Measurements from ENCODE around the gene ARHGAP26.

Gene ARHGAP26

GRCh38 chr5:143135832-143136551 lies 365.8 kb downstream of the ARHGAP26 start:
- Histone ChIP-seq H3K4me3 (ENCODE audit: low read length) (no peak overlapping the region), H3K4me1 (ENCODE audit: control insufficient read depth, insufficient read depth, low read length) (peaks cover 31% of the 10 kb centered on the region), H3K27me3 (ENCODE audit: control insufficient read depth, insufficient read depth, low read length) (no peaks in the 10 kb centered on the region), H3K36me3 (ENCODE audit: insufficient read depth, low read length) (no peaks in the 10 kb centered on the region), H3K9me3 (replicated peaks; ENCODE audit: low read length) (no peaks in the 10 kb centered on the region), H3K9ac (ENCODE audit: low read depth, low read length) (no peak overlapping the region), H3K4me2 (ENCODE audit: low read length) (no peak overlapping the region)

DNA sequence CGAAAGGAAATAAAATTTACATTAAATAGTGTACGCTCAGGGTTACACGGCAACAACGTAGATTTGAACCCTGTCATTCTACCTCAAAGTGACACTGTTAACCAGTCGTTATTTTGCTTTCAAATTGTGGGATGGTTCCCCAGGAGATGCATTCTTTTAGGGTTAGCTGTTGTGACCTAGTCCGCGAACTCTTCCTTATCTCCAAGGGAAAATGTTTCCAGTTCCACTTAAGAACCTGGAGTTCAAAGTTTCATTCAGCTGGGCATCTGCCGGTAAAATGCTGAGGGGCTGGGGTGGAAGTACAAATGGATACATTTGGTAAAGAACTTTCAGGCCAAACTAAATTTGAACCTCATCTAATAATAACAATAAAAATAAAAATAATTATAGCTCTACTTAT lies 368.7 kb downstream of the ARHGAP26 start:
- H3K27me3 ChIP-seq (ENCODE audit: control insufficient read depth, insufficient read depth, low read length), result no peaks in the 10 kb centered on the region
- no peak overlapping the region for H3K4me3 ChIP-seq (ENCODE audit: low read length)
- H3K36me3 ChIP-seq (ENCODE audit: insufficient read depth, low read length), result no peaks in the 10 kb centered on the region
- no peak overlapping the region for H3K9ac ChIP-seq (ENCODE audit: low read depth, low read length)
- no peak overlapping the region for H3K4me2 ChIP-seq (ENCODE audit: low read length)
- H3K9me3 ChIP-seq (replicated peaks; ENCODE audit: low read length), result no peaks in the 10 kb centered on the region
- H3K4me1 ChIP-seq (ENCODE audit: control insufficient read depth, insufficient read depth, low read length), result peaks cover 22% of the 10 kb centered on the region

- Histone ChIP-seq H3K4me2 (ENCODE audit: low read length) (no peak overlapping the region), H3K9ac (ENCODE audit: low read depth, low read length) (no peak overlapping the region), H3K27me3 (ENCODE audit: control insufficient read depth, insufficient read depth, low read length) (no peaks in the 10 kb centered on the region), H3K4me1 (ENCODE audit: control insufficient read depth, insufficient read depth, low read length) (peaks cover 21% of the 10 kb centered on the region), H3K4me3 (ENCODE audit: low read length) (no peak overlapping the region), H3K36me3 (ENCODE audit: insufficient read depth, low read length) (no peaks in the 10 kb centered on the region), H3K9me3 (replicated peaks; ENCODE audit: low read length) (no peaks in the 10 kb centered on the region)
Measured at GRCh38 chr5:143139585-143139984, 369.4 kb downstream of the ARHGAP26 start.

GRCh38 chr5:143140492-143141203 lies 370.5 kb downstream of the ARHGAP26 start:
- H3K9ac ChIP-seq (ENCODE audit: low read depth, low read length), result no peak overlapping the region
- no peak overlapping the region for H3K4me2 ChIP-seq (ENCODE audit: low read length)
- no peaks in the 10 kb centered on the region for H3K9me3 ChIP-seq (replicated peaks; ENCODE audit: low read length)
- H3K4me1 ChIP-seq (ENCODE audit: control insufficient read depth, insufficient read depth, low read length), result peaks cover 30% of the 10 kb centered on the region
- no peaks in the 10 kb centered on the region for H3K27me3 ChIP-seq (ENCODE audit: control insufficient read depth, insufficient read depth, low read length)
- H3K36me3 ChIP-seq (ENCODE audit: insufficient read depth, low read length), result no peaks in the 10 kb centered on the region
- H3K4me3 ChIP-seq (ENCODE audit: low read length), result no peak overlapping the region

DNA sequence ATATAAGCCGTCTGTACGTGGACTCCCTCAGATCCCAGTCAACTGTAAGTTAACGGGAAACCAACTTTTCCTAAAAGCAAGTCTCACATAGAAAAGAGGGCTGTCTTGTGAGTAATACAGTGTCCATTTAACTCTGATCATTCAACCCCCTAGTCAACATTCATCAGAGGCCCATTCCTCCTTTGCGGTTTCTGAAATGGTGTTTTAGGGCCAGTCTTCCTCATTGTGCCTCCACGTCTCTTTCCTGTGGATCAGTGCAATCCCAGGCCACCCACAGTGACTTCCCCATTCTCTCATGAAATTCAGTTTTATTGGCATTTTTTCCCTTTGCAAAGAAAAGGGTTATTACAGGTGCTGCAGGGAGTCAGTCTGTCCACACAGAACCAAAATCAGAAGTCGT lies 371.5 kb downstream of the ARHGAP26 start:
- Histone ChIP-seq H3K4me1 (ENCODE audit: control insufficient read depth, insufficient read depth, low read length) (peaks cover 40% of the 10 kb centered on the region), H3K9me3 (replicated peaks; ENCODE audit: low read length) (no peaks in the 10 kb centered on the region), H3K4me3 (ENCODE audit: low read length) (no peak overlapping the region), H3K4me2 (ENCODE audit: low read length) (no peak overlapping the region), H3K9ac (ENCODE audit: low read depth, low read length) (no peak overlapping the region), H3K36me3 (ENCODE audit: insufficient read depth, low read length) (no peaks in the 10 kb centered on the region), H3K27me3 (ENCODE audit: control insufficient read depth, insufficient read depth, low read length) (no peaks in the 10 kb centered on the region)

- H3K4me3 ChIP-seq (ENCODE audit: low read length), result no peak overlapping the region
- no peak overlapping the region for H3K9ac ChIP-seq (ENCODE audit: low read depth, low read length)
Measured at GRCh38 chr5:143142596-143143435, 372.6 kb downstream of the ARHGAP26 start.

DNA sequence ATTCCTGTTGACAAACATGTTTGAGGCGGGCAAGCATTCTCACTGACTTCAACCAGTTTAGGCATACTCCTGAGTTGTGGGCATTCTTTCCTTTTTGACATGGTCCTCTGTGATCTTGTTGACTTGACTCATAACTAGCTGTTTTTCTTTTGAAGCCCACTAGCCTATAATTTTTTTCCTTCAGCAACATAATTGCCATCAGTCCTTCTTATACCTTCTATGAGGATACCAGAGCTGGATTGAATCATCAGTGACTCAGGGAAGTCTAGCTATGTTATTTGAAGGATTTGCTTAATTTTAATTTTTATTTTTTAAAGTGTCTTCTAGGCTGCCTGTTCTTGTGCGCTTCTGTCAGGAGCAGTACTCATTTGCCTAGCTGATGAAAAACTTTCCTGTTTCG lies 373.8 kb downstream of the ARHGAP26 start:
- Histone ChIP-seq H3K36me3 (ENCODE audit: insufficient read depth, low read length) (no peaks in the 10 kb centered on the region), H3K27me3 (ENCODE audit: control insufficient read depth, insufficient read depth, low read length) (no peaks in the 10 kb centered on the region), H3K4me3 (ENCODE audit: low read length) (no peak overlapping the region), H3K4me2 (ENCODE audit: low read length) (peak overlapping the region; percentile 2), H3K4me1 (ENCODE audit: control insufficient read depth, insufficient read depth, low read length) (peaks cover 55% of the 10 kb centered on the region), H3K9ac (ENCODE audit: low read depth, low read length) (no peak overlapping the region), H3K9me3 (replicated peaks; ENCODE audit: low read length) (no peaks in the 10 kb centered on the region)

More at GRCh38 chr5:143142596-143143435, 372.6 kb downstream of the ARHGAP26 start:
- Histone ChIP-seq H3K9me3 (replicated peaks; ENCODE audit: low read length) (no peaks in the 10 kb centered on the region), H3K36me3 (ENCODE audit: insufficient read depth, low read length) (no peaks in the 10 kb centered on the region), H3K4me2 (ENCODE audit: low read length) (no peak overlapping the region), H3K4me1 (ENCODE audit: control insufficient read depth, insufficient read depth, low read length) (peaks cover 44% of the 10 kb centered on the region), H3K27me3 (ENCODE audit: control insufficient read depth, insufficient read depth, low read length) (no peaks in the 10 kb centered on the region)

DNA sequence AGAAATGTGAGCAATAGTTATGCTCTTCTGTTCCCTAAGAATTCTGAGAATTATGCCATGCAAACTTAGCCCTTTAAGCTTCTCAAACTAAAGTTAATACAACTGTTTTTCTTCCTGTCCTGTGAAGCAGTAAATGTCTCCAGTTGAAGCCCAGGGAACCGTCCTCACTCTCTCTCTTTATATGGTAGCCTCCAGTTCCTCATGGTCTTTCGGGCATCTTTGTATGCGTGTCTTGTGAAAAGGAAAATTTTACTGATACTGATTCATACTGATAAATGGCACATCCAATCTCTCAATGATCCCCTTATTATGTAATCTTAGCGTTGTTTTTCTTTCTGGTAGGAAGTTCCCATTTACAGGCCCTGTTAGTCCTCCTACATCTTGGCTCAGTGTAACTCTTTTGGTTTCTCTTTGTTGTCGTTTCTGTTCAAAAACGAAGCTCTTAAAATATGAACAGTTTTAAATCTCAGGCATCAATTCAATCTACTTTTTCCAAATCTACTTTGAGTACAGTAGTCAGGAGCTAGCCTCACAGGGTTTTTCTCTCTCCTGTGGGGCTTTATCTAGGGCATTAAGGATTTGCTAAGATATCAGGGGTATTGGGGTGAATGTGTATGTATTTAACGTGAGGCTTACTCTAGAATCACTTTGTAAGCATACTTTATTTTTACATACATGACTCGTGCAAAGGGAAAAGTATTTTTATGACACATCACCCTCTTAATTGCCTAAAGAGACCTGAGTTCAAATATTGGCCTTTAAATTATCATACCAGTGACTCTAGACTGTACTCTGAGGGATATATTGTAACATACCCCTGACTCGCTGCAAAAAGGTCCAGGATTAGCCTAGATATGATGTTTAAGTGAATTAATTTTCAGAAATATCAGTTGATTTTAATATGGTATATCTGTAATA lies 375.3 kb downstream of the ARHGAP26 start:
- no peaks in the 10 kb centered on the region for H3K36me3 ChIP-seq (ENCODE audit: insufficient read depth, low read length)
- peak overlapping the region; percentile 54 for H3K9ac ChIP-seq (ENCODE audit: low read depth, low read length)
- peak overlapping the region; percentile 67 for H3K4me2 ChIP-seq (ENCODE audit: low read length)
- no peaks in the 10 kb centered on the region for H3K9me3 ChIP-seq (replicated peaks; ENCODE audit: low read length)
- H3K27me3 ChIP-seq (ENCODE audit: control insufficient read depth, insufficient read depth, low read length), result no peaks in the 10 kb centered on the region
- peak overlapping the region; percentile 29 for H3K4me3 ChIP-seq (ENCODE audit: low read length)
- peaks cover 60% of the 10 kb centered on the region for H3K4me1 ChIP-seq (ENCODE audit: control insufficient read depth, insufficient read depth, low read length)

DNA sequence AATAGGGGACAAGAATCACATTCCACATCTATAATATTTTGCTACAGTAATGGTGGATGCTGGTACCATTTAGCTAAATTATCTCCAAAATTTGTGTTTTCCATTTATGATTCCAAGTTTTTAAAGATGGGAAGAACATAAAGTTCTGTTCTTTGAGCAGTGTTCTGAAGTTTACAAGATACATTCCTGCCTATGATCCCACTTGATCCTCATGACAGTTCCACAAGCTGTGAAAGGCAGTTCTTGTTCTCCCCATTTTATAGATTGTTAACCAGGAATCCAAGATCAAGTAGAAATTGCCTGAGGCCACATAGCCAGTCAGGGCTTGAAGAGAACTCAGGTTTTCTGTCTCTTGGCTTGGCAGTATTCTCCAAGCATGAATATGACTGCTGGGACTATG lies 376.0 kb downstream of the ARHGAP26 start:
- H3K36me3 ChIP-seq (ENCODE audit: insufficient read depth, low read length), result no peaks in the 10 kb centered on the region
- peak overlapping the region; percentile 54 for H3K9ac ChIP-seq (ENCODE audit: low read depth, low read length)
- no peaks in the 10 kb centered on the region for H3K9me3 ChIP-seq (replicated peaks; ENCODE audit: low read length)
- no peaks in the 10 kb centered on the region for H3K27me3 ChIP-seq (ENCODE audit: control insufficient read depth, insufficient read depth, low read length)
- H3K4me1 ChIP-seq (ENCODE audit: control insufficient read depth, insufficient read depth, low read length), result peaks cover 58% of the 10 kb centered on the region
- H3K4me3 ChIP-seq (ENCODE audit: low read length), result no peak overlapping the region
- H3K4me2 ChIP-seq (ENCODE audit: low read length), result peak overlapping the region; percentile 67

DNA sequence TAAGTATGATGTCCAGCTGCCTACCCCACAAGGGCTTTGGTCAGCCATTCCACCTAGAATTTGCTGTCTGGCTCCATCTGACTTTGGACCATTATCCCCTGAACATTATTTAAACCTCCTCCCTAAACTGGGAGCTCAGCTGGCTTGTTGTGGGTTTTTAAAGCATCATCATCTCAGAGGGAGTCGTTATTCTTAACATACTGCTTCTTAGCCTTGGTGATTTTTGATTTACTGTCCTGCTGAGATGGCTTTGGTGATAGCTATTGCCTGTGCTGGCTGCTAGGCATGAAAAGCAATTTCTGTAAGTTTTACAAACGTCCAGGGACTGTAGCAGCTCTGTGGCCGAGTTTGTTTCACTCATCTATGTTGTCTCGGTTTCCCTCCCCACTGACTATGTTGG lies 377.2 kb downstream of the ARHGAP26 start:
- no peak overlapping the region for H3K9ac ChIP-seq (ENCODE audit: low read depth, low read length)
- H3K4me2 ChIP-seq (ENCODE audit: low read length), result no peak overlapping the region
- no peaks in the 10 kb centered on the region for H3K9me3 ChIP-seq (replicated peaks; ENCODE audit: low read length)
- no peaks in the 10 kb centered on the region for H3K36me3 ChIP-seq (ENCODE audit: insufficient read depth, low read length)
- H3K4me3 ChIP-seq (ENCODE audit: low read length), result no peak overlapping the region
- H3K4me1 ChIP-seq (ENCODE audit: control insufficient read depth, insufficient read depth, low read length), result peaks cover 58% of the 10 kb centered on the region
- no peaks in the 10 kb centered on the region for H3K27me3 ChIP-seq (ENCODE audit: control insufficient read depth, insufficient read depth, low read length)
